Activated naive CD4-positive, alpha-beta T cell treated with anti-CD3 and anti-CD28 coated beads, Interleukin-2, amount 50 U/mL, for 24 hours (primary cell): ENCODE data around the gene PUDP.

Experiments used
- H3K27ac Mint-ChIP-seq: one replicate; pipeline ENCODE4 v1.8.0; 2021; ENCODE audit warnings: mild to moderate bottlenecking, mixed read lengths
- H3K27me3 Mint-ChIP-seq: one replicate; pipeline ENCODE4 v1.8.0; 2021; ENCODE audit warnings: mixed read lengths
- H3K36me3 Mint-ChIP-seq: one replicate; pipeline ENCODE4 v1.8.0; 2021; ENCODE audit warnings: mixed read lengths
- H3K4me1 Mint-ChIP-seq: one replicate; pipeline ENCODE4 v1.8.0; 2021; ENCODE audit warnings: mixed read lengths
- H3K4me3 Mint-ChIP-seq: one replicate; pipeline ENCODE4 v1.8.0; 2021; ENCODE audit warnings: mild to moderate bottlenecking, mixed read lengths
- H3K9me3 Mint-ChIP-seq: one replicate; pipeline ENCODE4 v1.8.0; 2021; ENCODE audit warnings: mixed read lengths

The PUDP gene

DNA sequence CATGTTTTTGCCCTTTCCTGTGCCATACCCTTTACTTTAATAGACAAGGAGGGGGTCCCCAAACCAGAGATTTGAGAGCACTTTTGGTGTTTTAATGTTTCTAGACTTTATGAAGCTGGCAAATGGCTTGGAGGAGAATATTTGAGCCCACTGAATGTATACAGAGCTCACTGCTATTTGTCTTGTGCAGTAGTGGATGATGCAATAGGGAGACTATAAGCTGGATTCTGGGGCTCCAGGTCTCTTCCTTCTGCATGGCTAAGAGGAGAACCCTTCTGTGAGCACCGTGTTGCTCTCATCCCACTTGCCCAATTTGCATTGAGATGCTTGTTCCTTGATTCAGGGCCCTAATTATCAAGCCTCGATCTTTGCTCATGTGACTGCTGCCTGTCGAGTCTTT lies 8.9 kb upstream of the PUDP start:
- Mint-ChIP-seq H3K27me3 (no peaks in the 10 kb centered on the region), H3K27ac (no peak overlapping the region), H3K36me3 (no peaks in the 10 kb centered on the region), H3K4me3 (no peak overlapping the region), H3K9me3 (no peaks in the 10 kb centered on the region), H3K4me1 (no peaks in the 10 kb centered on the region)

DNA sequence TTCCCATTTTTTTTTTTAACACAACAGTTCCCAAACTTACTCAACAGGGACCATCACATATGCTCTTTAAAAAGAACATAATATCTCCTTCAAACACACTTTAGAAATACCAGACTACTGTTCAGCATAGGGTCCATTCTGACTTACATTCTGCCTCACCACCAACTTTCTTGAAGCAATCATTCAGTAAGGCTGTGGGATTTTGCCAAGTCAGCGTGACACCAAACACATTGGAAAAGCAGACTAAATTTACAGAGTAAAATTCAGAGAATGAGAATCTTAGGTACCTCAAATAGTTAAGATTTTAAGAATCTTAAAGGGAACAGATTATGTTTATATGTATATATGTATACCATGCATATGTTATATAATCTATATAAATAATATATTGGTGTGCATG lies 7.2 kb upstream of the PUDP start:
- no peaks in the 10 kb centered on the region for H3K4me1 Mint-ChIP-seq
- no peaks in the 10 kb centered on the region for H3K9me3 Mint-ChIP-seq
- no peaks in the 10 kb centered on the region for H3K27me3 Mint-ChIP-seq
- H3K36me3 Mint-ChIP-seq, result no peaks in the 10 kb centered on the region
- H3K27ac Mint-ChIP-seq, result no peak overlapping the region
- no peak overlapping the region for H3K4me3 Mint-ChIP-seq

DNA sequence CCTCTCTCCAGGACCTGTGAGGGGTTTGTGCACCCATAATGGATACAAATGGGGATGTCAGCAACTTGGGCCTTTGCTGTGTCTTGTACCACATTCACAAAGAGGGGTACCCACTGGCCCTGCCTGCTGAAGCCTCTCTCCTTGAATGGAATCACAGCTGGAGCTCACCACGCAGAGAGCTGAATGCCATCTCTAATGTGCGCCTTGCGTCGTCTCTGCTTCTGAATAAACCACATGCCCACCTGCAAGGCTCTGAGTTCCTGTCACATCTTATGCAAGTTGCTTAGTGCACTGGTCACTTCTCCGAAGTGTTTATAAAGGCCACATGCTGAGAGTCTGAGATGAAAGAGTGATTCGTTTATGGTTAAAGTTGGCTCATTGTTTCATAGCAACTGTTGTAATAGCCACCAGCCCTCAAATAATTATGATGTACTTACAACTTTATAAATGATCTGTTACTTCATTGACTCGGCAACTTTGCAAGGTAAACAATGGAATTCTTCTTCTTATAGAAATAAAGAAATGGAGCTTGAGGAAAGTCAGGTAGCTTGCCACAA lies 6.2 kb upstream of the PUDP start:
- Mint-ChIP-seq H3K4me3 (no peak overlapping the region), H3K27ac (no peak overlapping the region), H3K36me3 (no peaks in the 10 kb centered on the region), H3K9me3 (no peaks in the 10 kb centered on the region), H3K27me3 (no peaks in the 10 kb centered on the region), H3K4me1 (no peaks in the 10 kb centered on the region)

DNA sequence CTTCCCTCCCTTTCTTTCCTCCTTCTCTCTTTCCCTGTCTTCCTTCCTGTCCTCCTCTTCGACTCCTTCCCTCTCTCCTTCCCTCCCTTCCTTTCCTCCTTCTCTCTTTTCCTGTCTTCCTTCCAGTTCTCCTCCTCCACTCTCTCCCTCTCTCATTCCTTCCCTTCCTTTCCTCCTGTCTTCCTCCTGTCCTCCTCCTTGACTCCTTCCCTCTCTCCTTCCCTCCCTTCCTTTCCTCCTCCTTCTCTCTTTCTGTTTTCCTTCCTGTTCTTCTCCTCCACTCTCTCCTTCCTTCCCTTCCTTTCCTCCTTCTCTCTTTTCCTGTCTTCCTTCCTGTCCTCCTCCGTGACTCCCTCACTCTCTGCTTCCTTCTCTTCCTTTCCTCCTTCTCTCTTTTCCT lies 5.3 kb upstream of the PUDP start:
- no peak overlapping the region for H3K27ac Mint-ChIP-seq
- H3K4me1 Mint-ChIP-seq, result no peaks in the 10 kb centered on the region
- H3K4me3 Mint-ChIP-seq, result no peak overlapping the region
- H3K9me3 Mint-ChIP-seq, result no peaks in the 10 kb centered on the region
- H3K27me3 Mint-ChIP-seq, result no peaks in the 10 kb centered on the region
- no peaks in the 10 kb centered on the region for H3K36me3 Mint-ChIP-seq

DNA sequence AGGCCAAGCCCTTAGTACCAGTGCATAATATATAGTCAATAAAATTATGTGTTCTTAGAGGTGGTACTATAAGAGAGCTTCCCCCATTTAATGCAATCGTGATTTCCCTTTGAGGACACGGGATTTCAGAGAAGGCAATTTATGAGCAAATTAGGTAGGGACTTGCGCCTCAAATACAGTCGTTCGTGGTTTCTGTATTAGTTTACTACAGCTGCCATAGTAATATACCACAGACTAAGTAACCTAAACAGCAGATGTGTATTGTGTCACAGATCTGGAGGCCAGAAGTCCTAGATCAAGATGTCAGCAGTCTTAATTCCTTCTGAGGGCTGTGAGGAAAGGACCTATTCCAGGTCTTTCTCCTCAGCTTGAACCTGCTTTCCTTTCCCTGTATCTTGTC lies 1.5 kb upstream of the PUDP start:
- no peaks in the 10 kb centered on the region for H3K36me3 Mint-ChIP-seq
- H3K4me1 Mint-ChIP-seq, result peaks cover 16% of the 10 kb centered on the region
- H3K9me3 Mint-ChIP-seq, result no peaks in the 10 kb centered on the region
- H3K4me3 Mint-ChIP-seq, result no peak overlapping the region
- H3K27ac Mint-ChIP-seq, result no peak overlapping the region
- no peaks in the 10 kb centered on the region for H3K27me3 Mint-ChIP-seq

DNA sequence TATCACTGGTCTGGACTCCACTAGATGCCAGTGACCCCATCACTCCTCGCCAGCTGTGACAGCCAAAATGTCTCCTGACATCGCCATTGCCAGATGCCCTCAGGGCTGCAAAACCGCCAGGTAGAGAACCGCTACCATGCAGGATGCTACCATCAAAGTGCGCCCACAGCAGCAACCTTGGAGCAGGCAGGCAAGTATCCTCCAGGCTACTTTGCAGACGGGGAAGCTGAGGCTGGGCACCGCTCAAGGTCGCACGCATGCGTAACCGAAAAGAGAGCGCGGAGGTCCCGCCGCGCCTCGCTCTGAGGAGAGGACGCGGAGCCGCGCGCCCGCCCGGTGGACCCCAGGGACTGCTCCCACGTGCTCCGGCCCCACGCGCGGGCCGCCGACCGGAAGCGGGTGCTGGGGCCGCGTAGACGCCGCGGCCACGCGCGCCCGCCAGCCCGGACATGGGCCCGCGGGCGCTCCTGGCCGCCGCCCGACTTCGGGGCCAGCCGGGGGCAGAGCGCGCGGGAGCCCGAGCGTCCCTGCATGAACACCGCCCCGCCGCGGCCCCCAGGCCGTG lies 458 bp downstream of the PUDP start, which contains the start of gene STS:
Gene STS (plus strand): TSS at position 300 of the 565 bp plus-strand sequence. CDS start 105,488 bp downstream, outside the sequence.
- peak within 1 kb of the TSS; percentile 82 for H3K27ac Mint-ChIP-seq
- H3K9me3 Mint-ChIP-seq, result no peaks in the 10 kb centered on the region
- H3K27me3 Mint-ChIP-seq, result no peaks in the 10 kb centered on the region
- peaks cover 25% of the 10 kb centered on the region for H3K4me1 Mint-ChIP-seq
- no peaks in the 10 kb centered on the region for H3K36me3 Mint-ChIP-seq
- peak within 1 kb of the TSS; percentile 84 for H3K4me3 Mint-ChIP-seq

DNA sequence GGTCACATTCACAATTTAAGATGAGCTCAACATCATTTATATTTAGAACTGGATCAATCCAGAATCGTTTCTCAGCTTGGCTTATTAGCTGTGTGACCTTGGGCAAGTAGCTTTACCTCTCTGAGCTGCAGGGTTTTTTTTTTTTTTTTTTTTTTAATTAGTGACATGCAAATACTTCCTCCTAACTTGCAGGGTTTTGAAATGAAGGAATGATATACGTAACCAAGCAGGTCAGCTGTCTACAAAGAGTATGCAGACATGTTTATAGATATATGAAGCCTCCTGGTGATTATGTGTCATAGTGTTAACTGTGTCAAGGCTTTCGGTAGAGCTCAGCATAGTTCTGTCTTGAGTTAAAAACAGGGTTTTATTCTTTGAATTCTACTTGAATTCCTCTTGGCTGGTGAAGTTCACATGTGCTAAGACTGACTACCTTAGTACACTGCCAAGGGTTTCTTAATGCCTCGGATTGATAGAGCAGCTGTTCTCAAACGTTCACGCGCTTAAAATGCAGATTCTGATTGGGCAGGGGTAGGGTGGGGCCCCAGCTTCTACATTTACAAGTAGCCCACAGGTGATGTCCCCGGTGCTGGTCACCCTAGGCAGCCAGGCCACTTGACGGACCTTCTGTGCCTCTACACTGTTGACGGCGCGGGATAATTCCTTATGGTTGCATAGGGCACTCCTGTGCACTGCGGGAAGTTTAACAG lies 1.1 kb downstream of the PUDP start:
- Mint-ChIP-seq H3K36me3 (no peaks in the 10 kb centered on the region), H3K9me3 (no peaks in the 10 kb centered on the region), H3K27ac (peak overlapping the region; percentile 72), H3K4me1 (peaks cover 25% of the 10 kb centered on the region), H3K27me3 (no peaks in the 10 kb centered on the region), H3K4me3 (peak overlapping the region; percentile 84)

DNA sequence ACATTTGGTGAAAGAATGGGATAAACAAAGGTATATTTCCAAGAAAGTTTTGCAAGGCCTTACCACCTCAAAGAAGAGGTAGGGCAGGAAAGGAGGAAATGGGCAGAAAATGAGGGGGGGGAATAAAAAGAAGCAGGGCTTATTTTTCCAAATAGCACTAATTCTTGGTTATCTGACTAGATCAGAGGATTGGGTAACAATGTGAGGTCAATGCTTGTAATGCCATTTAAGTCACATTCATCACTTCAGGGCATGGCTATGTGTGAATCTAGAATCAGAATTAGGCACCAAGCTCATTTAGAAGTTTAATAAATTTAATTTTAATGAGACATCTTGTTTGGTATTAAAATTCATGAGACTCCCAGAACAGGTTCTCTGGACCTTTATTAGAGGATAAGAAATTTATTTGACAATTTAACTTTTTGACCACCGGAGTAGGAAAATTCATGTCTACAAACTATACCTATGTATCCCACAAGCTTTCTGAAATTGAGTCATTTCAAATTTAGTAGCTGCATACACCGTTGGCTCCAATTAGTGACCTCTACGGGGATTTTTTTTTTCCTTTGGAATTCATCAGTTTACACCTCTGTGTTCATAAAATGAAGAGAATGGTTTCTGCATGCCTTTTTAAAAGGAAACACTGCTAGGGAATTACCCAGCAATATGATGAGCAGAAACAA lies 1.8 kb downstream of the PUDP start:
- no peaks in the 10 kb centered on the region for H3K27me3 Mint-ChIP-seq
- H3K4me1 Mint-ChIP-seq, result peaks cover 25% of the 10 kb centered on the region
- no peaks in the 10 kb centered on the region for H3K9me3 Mint-ChIP-seq
- peak overlapping the region; percentile 77 for H3K27ac Mint-ChIP-seq
- peak overlapping the region; percentile 42 for H3K4me3 Mint-ChIP-seq
- H3K36me3 Mint-ChIP-seq, result no peaks in the 10 kb centered on the region

DNA sequence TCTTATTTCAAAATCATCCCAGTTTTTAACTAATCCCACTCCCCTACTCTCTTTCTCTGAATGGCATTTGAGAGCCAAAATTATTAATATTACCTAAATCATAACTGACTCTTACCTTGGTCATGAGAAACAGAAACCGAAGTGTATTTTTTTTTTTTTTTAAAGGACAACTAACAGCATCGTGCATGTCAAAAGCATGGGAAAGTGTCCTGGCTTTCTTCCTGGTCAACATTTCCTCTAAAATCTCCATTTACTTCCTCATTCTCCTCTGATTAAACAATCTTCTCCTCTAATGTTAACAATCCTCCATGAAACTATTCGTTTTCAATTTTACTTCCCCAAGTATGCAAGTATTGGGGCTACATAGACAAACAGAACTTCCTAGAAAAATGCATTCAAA lies 2.5 kb downstream of the PUDP start:
- H3K27ac Mint-ChIP-seq, result no peak overlapping the region

DNA sequence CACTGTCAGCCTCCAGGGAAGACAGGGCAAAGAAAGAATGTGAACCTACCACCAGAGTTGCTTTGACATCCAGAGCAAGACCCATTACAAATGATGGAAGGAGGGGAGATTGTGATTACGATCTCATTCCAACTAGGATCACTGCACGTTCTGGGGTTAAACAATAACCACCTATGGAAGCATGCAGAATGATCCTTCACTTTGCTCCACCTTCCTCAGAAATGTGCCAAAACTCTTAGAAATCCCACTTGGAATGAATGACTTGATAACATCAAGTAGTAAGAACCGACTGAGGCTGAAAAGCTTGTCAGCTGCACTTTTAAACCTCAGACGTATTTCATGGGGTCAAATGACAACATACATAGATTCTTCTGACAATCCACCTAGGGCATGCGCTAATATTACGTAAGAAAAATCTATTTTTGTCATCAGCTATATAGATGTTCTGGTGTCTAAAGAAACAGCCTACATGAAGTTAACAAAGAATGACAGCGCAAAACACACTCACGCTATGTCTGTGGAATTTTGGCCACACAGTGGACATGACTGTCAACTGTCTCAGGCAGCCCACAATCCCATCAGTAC lies 3.9 kb downstream of the PUDP start:
- no peaks in the 10 kb centered on the region for H3K36me3 Mint-ChIP-seq
- H3K27ac Mint-ChIP-seq, result no peak overlapping the region
- H3K4me1 Mint-ChIP-seq, result peaks cover 25% of the 10 kb centered on the region
- no peak overlapping the region for H3K4me3 Mint-ChIP-seq
- no peaks in the 10 kb centered on the region for H3K9me3 Mint-ChIP-seq
- H3K27me3 Mint-ChIP-seq, result no peaks in the 10 kb centered on the region

More for the DNA sequence above, 2.5 kb downstream of the PUDP start:
- Mint-ChIP-seq H3K36me3 (no peaks in the 10 kb centered on the region), H3K4me3 (no peak overlapping the region), H3K27me3 (no peaks in the 10 kb centered on the region), H3K9me3 (no peaks in the 10 kb centered on the region), H3K4me1 (peaks cover 25% of the 10 kb centered on the region)

DNA sequence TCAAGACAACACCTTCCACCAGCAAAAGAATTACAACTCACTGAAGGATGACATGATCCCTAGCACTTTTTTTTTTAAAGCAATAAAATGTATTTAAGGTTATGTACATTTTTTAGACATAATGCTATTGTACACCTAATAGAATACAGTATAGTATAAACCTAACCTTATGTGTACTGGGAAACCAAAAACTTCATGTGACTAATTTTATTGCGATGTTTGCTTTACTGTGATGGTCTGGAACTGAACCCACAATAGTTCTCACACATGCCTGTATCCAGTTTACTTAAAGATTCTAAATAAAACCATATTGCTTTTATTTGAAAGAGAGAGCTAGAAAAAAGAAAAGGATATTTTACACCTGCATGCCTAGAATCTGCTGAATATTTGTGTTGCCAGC lies 4.9 kb downstream of the PUDP start:
- H3K4me1 Mint-ChIP-seq, result peaks cover 30% of the 10 kb centered on the region

DNA sequence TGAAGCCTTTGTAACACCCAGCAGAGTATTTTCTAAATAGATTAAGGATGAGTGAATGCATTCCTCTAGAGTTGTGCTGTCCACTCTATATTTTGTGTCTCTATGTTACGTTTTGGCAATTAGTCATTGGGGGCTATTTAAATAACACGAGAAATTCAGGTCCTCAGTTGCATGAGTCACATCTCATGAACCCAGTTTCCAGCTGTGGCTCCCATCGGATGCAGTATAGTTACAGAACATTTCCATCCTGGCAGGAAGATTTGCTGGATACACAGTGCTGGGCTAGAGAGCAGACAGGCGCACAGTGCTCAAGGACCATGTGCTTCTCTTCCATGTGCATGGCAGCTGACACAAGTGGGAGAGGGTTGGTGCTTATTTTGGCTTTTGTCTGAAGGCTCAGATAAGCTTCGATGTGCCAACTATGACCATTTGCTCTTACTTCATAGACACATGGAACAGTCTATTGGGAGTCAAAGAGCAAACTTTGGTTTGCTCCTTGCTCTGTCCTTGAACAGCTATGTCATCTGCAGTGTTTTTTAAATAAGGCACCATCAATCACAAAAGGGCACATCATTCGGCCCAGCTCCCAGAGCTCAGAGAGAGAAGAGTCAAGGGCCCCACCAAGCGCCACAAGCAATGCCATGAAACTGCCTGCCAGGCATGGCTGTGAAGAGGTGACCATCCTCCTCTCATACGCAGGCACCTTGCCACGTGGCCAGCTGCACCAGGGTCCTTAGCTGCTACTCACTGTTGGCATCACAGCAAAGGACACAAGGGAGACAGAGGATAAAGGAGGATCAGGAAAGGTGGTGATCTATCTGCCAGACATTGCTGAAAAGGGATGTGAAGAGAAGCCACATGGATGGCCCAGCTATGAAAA lies 8.5 kb downstream of the PUDP start:
- H3K4me3 Mint-ChIP-seq, result no peak overlapping the region
- peaks cover 3% of the 10 kb centered on the region for H3K36me3 Mint-ChIP-seq
- H3K9me3 Mint-ChIP-seq, result no peaks in the 10 kb centered on the region
- H3K4me1 Mint-ChIP-seq, result peaks cover 34% of the 10 kb centered on the region
- H3K27ac Mint-ChIP-seq, result no peak overlapping the region
- no peaks in the 10 kb centered on the region for H3K27me3 Mint-ChIP-seq

More for the DNA sequence above, 4.9 kb downstream of the PUDP start:
- Mint-ChIP-seq H3K27ac (no peak overlapping the region), H3K27me3 (no peaks in the 10 kb centered on the region), H3K9me3 (no peaks in the 10 kb centered on the region), H3K4me3 (no peak overlapping the region), H3K36me3 (peaks cover 3% of the 10 kb centered on the region)

DNA sequence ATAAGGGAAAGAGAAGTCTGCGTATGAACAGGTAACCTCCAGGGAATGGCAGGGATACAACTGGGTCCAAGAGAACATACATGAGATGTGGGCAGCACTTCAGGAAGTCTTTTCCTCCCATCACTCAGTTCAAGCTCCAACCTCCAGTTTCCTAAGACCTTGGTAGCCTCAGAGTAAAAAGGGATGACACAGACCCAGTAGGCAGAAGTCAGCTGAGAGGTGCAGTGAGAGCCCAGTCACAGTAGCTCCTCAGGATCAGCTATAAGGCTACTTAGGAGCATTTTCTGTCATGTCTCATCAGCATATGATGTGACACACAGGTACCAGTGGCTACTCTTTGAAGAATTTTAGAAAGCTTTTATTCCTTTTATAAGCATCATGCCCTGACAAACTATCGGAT lies 13.0 kb downstream of the PUDP start:
- H3K27me3 Mint-ChIP-seq, result no peaks in the 10 kb centered on the region
- H3K4me3 Mint-ChIP-seq, result no peak overlapping the region
- no peak overlapping the region for H3K27ac Mint-ChIP-seq
- peaks cover 45% of the 10 kb centered on the region for H3K4me1 Mint-ChIP-seq
- H3K36me3 Mint-ChIP-seq, result peaks cover 4% of the 10 kb centered on the region
- no peaks in the 10 kb centered on the region for H3K9me3 Mint-ChIP-seq

DNA sequence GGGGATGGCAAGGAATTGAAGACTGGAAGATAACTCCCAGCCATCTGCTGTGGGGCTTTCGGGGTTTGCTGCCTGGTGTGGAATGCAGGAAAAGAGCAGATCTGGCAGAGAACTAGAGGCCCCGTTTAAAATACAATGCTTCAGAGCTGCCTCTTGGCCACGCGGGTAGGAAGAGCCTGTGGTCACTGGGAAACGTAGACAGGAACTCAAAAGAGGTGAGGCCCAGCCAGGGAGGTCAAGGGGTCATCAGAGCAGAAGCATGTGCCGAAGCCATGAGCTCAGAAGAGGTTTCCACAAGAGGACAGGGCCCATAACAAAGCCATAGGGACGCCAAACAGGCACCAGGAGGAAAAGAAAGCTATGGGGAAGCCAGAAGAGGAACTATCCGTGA lies 14.9 kb downstream of the PUDP start:
- no peaks in the 10 kb centered on the region for H3K27me3 Mint-ChIP-seq
- no peak overlapping the region for H3K4me3 Mint-ChIP-seq
- no peaks in the 10 kb centered on the region for H3K9me3 Mint-ChIP-seq
- H3K36me3 Mint-ChIP-seq, result peaks cover 2% of the 10 kb centered on the region
- H3K4me1 Mint-ChIP-seq, result peaks cover 40% of the 10 kb centered on the region
- peak overlapping the region; percentile 35 for H3K27ac Mint-ChIP-seq
